Measurements from ENCODE around the gene PPFIBP2. TPM values are rescaled to one million over a fixed set of nuclear protein-coding genes. Genes with fewer than 3 reads are reported as not detected.
A peak's percentile ranks its signal among the peaks of the same experiment; 100 is the strongest.

The PPFIBP2 gene
- total RNA-seq, 1 experiment from 2014 or later = 21.5 TPM

DNA sequence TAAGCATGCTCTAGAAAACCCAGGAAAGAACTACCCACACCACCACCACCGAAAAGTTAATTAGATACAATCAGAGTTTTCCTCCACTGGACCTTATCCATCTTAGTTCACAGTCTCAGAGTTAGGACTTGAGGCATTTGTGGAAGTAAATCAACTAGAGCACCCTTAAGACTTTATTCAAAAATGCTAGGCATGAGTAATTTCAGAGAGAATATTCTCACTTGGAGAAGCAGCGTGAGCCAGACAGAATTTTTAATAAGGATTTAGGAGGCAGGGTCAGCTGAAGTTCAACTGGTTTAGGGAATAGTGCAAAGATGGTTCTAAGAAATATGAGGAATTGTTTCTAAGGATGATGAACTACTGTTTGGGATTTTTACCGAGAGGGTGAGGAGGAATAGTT lies 29.7 kb upstream of the PPFIBP2 start:
- ChIA-PET POLR2A (no interaction called here), CTCF (no interaction called here)
- ATAC-seq = no peak
- no peak for DNase-seq (ENCODE audit: low read depth, low spot score)
- Histone ChIP-seq H3K27ac (ENCODE audit: low read length) (no peak overlapping the region), H3K27me3 (ENCODE audit: control insufficient read depth, insufficient read depth, low read length) (peaks cover 5% of the 10 kb centered on the region), H3K4me1 (ENCODE audit: control insufficient read depth, insufficient read depth, low read length) (no peaks in the 10 kb centered on the region), H3K36me3 (ENCODE audit: control insufficient read depth, insufficient read depth, low read length) (no peaks in the 10 kb centered on the region), H3K9me3 (ENCODE audit: control insufficient read depth, insufficient read depth, low read depth, low read length) (no peaks in the 10 kb centered on the region), H3K4me3 (ENCODE audit: low read depth in 2 of 2, low read length in 2 of 2) (no peak overlapping the region)
- in situ Hi-C loops (cut with HindIII; ENCODE audit: low pct_unique_long_range_greater_than_20kb, low sequenced_read_pairs) (no loop called here), intact Hi-C loops (cut with micrococcal nuclease; ENCODE audit: unreplicated experiment) (no loop called here)
- no peak for TF ChIP-seq SIN3A (IDR thresholded peaks at IDR 0.05; ENCODE audit: borderline replicate concordance, insufficient read depth, low read depth, low read length)
- no peak for TF ChIP-seq POLR2AphosphoS5 (IDR thresholded peaks at IDR 0.05; ENCODE audit: low read depth, low read length)
- no peak for TF ChIP-seq TCF7L2 (IDR thresholded peaks at IDR 0.05; ENCODE audit: low read depth, low read length)
- no TSS peak for BruUV-seq (replicated peaks)

DNA sequence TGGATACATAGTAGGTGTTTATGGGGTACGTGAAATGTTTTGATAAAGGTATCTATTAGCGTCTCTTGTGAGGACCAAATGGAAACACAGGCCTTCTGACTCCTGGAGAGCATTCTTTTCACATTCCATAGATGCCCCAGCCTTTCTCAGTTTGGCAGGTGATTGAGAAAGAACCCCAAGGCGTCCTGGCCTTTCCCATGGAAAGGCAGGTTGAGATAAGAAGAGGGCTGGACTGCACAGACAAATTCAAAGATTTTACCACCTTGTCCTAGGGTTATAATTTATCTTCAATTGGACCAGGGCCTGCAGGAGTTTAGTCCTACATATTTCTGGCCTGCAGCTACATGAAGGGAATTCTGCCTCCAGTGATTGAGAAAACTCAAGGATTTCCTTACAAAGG lies 29.2 kb upstream of the PPFIBP2 start:
- ChIA-PET CTCF (no interaction called here), POLR2A (interaction anchor here (0.6 kb wide), 1 partner anchor 13 kb away, joined by 19 read pairs; no protein-coding TSS in a partner anchor)
- no peaks in the 10 kb centered on the region for H3K36me3 ChIP-seq (ENCODE audit: control insufficient read depth, insufficient read depth, low read length)
- H3K27me3 ChIP-seq (ENCODE audit: control insufficient read depth, insufficient read depth, low read length) = peaks cover 3% of the 10 kb centered on the region; the same call in 1 of the 2 replicates
- H3K4me1 ChIP-seq (ENCODE audit: control insufficient read depth, insufficient read depth, low read length) = no peaks in the 10 kb centered on the region
- TF ChIP-seq TCF7L2 (IDR thresholded peaks at IDR 0.05; ENCODE audit: low read depth, low read length) (no peak), SIN3A (IDR thresholded peaks at IDR 0.05; ENCODE audit: borderline replicate concordance, insufficient read depth, low read depth, low read length) (no peak)
- TF ChIP-seq, protein P1, sequence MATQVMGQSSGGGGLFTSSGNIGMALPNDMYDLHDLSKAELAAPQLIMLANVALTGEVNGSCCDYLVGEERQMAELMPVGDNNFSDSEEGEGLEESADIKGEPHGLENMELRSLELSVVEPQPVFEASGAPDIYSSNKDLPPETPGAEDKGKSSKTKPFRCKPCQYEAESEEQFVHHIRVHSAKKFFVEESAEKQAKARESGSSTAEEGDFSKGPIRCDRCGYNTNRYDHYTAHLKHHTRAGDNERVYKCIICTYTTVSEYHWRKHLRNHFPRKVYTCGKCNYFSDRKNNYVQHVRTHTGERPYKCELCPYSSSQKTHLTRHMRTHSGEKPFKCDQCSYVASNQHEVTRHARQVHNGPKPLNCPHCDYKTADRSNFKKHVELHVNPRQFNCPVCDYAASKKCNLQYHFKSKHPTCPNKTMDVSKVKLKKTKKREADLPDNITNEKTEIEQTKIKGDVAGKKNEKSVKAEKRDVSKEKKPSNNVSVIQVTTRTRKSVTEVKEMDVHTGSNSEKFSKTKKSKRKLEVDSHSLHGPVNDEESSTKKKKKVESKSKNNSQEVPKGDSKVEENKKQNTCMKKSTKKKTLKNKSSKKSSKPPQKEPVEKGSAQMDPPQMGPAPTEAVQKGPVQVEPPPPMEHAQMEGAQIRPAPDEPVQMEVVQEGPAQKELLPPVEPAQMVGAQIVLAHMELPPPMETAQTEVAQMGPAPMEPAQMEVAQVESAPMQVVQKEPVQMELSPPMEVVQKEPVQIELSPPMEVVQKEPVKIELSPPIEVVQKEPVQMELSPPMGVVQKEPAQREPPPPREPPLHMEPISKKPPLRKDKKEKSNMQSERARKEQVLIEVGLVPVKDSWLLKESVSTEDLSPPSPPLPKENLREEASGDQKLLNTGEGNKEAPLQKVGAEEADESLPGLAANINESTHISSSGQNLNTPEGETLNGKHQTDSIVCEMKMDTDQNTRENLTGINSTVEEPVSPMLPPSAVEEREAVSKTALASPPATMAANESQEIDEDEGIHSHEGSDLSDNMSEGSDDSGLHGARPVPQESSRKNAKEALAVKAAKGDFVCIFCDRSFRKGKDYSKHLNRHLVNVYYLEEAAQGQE (IDR thresholded peaks at IDR 0.05; ENCODE audit: insufficient read depth in 1 of 2, low read depth in 2 of 2, low read length in 1 of 2) = no peak
- TF ChIP-seq, protein P2, sequence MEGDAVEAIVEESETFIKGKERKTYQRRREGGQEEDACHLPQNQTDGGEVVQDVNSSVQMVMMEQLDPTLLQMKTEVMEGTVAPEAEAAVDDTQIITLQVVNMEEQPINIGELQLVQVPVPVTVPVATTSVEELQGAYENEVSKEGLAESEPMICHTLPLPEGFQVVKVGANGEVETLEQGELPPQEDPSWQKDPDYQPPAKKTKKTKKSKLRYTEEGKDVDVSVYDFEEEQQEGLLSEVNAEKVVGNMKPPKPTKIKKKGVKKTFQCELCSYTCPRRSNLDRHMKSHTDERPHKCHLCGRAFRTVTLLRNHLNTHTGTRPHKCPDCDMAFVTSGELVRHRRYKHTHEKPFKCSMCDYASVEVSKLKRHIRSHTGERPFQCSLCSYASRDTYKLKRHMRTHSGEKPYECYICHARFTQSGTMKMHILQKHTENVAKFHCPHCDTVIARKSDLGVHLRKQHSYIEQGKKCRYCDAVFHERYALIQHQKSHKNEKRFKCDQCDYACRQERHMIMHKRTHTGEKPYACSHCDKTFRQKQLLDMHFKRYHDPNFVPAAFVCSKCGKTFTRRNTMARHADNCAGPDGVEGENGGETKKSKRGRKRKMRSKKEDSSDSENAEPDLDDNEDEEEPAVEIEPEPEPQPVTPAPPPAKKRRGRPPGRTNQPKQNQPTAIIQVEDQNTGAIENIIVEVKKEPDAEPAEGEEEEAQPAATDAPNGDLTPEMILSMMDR (IDR thresholded peaks at IDR 0.05) = 0 out of 2 replicates have a peak, but pooled peaks have one; percentile 4
- DNase-seq (ENCODE audit: low read depth, low spot score) (no peak), ATAC-seq (no peak)
- H3K9me3 ChIP-seq (ENCODE audit: control insufficient read depth, insufficient read depth, low read depth, low read length) = no peaks in the 10 kb centered on the region
- in situ Hi-C loops (cut with HindIII; ENCODE audit: low pct_unique_long_range_greater_than_20kb, low sequenced_read_pairs) (no loop called here), intact Hi-C loops (cut with micrococcal nuclease; ENCODE audit: unreplicated experiment) (no loop called here)
- no peak overlapping the region for H3K4me3 ChIP-seq (ENCODE audit: low read depth in 2 of 2, low read length in 2 of 2)
- no TSS peak for BruUV-seq (replicated peaks)
- no peak overlapping the region for H3K27ac ChIP-seq (ENCODE audit: low read length)
